Measurements from ENCODE around the gene INPP5A.

INPP5A gene

DNA sequence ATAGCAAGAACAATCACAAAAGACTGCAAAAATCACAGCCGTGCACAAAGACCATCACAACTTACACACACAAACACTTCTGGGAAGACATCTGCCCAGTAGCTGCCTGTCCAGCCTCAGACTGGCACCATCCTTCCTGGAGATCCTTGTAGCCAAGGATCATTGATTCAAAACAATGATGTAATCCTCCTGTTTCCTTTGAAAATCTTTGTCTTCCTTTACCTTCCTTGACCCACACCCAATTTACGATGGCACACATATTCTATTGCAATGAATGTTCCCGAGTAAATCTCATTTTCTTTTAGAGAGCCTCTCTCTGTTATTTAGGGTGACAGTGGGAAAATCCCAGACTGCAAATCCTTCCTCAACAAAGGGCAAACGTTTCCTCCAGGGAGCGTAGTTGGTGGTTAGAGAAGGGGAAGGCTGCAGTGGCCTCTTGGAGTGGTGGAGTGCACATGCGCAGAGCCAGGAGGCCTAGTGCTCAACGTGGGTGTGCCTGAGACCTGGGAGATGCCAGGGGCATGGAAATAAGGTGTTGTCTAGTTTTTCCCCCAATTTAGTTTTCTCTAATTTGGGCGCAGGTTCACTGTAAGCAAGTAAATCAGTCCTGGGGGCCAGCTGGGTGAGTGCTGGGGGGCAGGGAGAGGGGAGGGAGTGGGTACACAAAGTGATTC, 3.1 kb upstream of the INPP5A start:
- peaks cover 11% of the 10 kb centered on the region; the same call in 1 of the 2 replicates for H3K79me2 ChIP-seq (ENCODE audit: low read length)
- H3K4me1 ChIP-seq (ENCODE audit: low read length), result no peaks in the 10 kb centered on the region
- H3K9me3 ChIP-seq (replicated peaks; ENCODE audit: insufficient read depth, low read length), result no peaks in the 10 kb centered on the region
- no peaks in the 10 kb centered on the region for H3K36me3 ChIP-seq (replicated peaks; ENCODE audit: insufficient read depth, low read length)
- no peak overlapping the region for H3K4me3 ChIP-seq (ENCODE audit: low read length)
- H3K27me3 ChIP-seq (replicated peaks; ENCODE audit: insufficient read depth, low read length), result peaks cover 11% of the 10 kb centered on the region
- DNase-seq, result no peak
- no peaks in the 10 kb centered on the region for H3K9me2 ChIP-seq (replicated peaks; ENCODE audit: insufficient read depth, low read length)
- TF ChIP-seq, protein P1, sequence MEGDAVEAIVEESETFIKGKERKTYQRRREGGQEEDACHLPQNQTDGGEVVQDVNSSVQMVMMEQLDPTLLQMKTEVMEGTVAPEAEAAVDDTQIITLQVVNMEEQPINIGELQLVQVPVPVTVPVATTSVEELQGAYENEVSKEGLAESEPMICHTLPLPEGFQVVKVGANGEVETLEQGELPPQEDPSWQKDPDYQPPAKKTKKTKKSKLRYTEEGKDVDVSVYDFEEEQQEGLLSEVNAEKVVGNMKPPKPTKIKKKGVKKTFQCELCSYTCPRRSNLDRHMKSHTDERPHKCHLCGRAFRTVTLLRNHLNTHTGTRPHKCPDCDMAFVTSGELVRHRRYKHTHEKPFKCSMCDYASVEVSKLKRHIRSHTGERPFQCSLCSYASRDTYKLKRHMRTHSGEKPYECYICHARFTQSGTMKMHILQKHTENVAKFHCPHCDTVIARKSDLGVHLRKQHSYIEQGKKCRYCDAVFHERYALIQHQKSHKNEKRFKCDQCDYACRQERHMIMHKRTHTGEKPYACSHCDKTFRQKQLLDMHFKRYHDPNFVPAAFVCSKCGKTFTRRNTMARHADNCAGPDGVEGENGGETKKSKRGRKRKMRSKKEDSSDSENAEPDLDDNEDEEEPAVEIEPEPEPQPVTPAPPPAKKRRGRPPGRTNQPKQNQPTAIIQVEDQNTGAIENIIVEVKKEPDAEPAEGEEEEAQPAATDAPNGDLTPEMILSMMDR (IDR thresholded peaks at IDR 0.05; ENCODE audit: low read length), result no peak
- no peak for TF ChIP-seq EZH2phosphoT487 (IDR thresholded peaks at IDR 0.05; ENCODE audit: low read length)
- no peak for TF ChIP-seq EZH2 (optimal IDR thresholded peaks at IDR 0.05; ENCODE audit: low read depth, low read length)
- no peak overlapping the region for H3K27ac ChIP-seq (ENCODE audit: low read length)
- H3K4me2 ChIP-seq (ENCODE audit: low read depth, low read length), result no peak overlapping the region
- H4K20me1 ChIP-seq (ENCODE audit: insufficient read depth, low read length), result no peaks in the 10 kb centered on the region
- H3K9ac ChIP-seq (ENCODE audit: low read length), result no peak overlapping the region
- no peak overlapping the region for H2AFZ ChIP-seq (ENCODE audit: low read length)
- no peaks in the 10 kb centered on the region for H3F3A ChIP-seq (ENCODE audit: insufficient read depth, low read length)

DNA sequence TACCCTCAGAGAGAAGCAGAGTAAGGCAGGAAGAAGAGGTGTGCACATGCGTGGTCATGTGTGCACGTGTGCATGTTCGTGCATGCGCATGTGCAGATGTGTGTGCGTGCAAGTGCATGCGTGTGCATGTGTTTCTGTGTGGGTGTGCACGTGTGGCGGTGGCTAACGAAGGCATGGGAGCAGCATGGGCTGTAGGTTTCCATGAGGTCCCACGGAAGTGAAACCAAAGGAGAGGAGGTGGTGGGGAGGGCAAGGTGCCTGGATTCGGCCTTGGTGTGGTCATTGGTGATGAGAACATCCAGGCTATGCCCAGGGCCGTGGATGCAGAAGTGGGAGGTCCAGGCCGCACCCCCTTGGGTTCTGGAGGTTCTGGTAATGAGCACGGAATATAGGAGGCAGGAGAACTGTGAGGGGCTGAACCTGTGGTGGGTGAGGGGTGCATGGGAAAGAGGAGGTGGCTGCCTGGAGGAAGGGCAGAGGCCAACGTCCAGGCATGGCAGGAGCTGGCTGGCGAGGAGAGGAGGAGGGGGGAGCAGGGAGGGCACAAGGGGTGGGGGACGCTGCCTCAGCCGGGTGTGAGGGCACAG, 2.4 kb upstream of the INPP5A start:
- no peaks in the 10 kb centered on the region for H3F3A ChIP-seq (ENCODE audit: insufficient read depth, low read length)
- no peak overlapping the region for H3K4me3 ChIP-seq (ENCODE audit: low read length)
- TF ChIP-seq EZH2 (optimal IDR thresholded peaks at IDR 0.05; ENCODE audit: low read depth, low read length), result no peak
- TF ChIP-seq, protein P1 (IDR thresholded peaks at IDR 0.05; ENCODE audit: low read length), result no peak
- no peak for TF ChIP-seq EZH2phosphoT487 (IDR thresholded peaks at IDR 0.05; ENCODE audit: low read length)
- no peak overlapping the region for H2AFZ ChIP-seq (ENCODE audit: low read length)
- no peak for DNase-seq
- no peaks in the 10 kb centered on the region for H3K9me3 ChIP-seq (replicated peaks; ENCODE audit: insufficient read depth, low read length)
- H4K20me1 ChIP-seq (ENCODE audit: insufficient read depth, low read length), result no peaks in the 10 kb centered on the region
- no peak overlapping the region for H3K9ac ChIP-seq (ENCODE audit: low read length)
- no peak overlapping the region for H3K27ac ChIP-seq (ENCODE audit: low read length)
- H3K4me1 ChIP-seq (ENCODE audit: low read length), result no peaks in the 10 kb centered on the region
- H3K9me2 ChIP-seq (replicated peaks; ENCODE audit: insufficient read depth, low read length), result no peaks in the 10 kb centered on the region
- no peak overlapping the region for H3K4me2 ChIP-seq (ENCODE audit: low read depth, low read length)
- H3K79me2 ChIP-seq (ENCODE audit: low read length), result peaks cover 11% of the 10 kb centered on the region; the same call in 1 of the 2 replicates
- H3K36me3 ChIP-seq (replicated peaks; ENCODE audit: insufficient read depth, low read length), result no peaks in the 10 kb centered on the region
- peaks cover 7% of the 10 kb centered on the region for H3K27me3 ChIP-seq (replicated peaks; ENCODE audit: insufficient read depth, low read length)

GRCh38 chr10:132536241-132536876, 1.2 kb upstream of the INPP5A start:
- Histone ChIP-seq H3K79me2 (ENCODE audit: low read length) (peaks cover 14% of the 10 kb centered on the region; the same call in 1 of the 2 replicates), H3K4me2 (ENCODE audit: low read depth, low read length) (peak overlapping the region; percentile 66), H2AFZ (ENCODE audit: low read length) (peak overlapping the region; percentile 65), H3K36me3 (replicated peaks; ENCODE audit: insufficient read depth, low read length) (no peaks in the 10 kb centered on the region), H3K9ac (ENCODE audit: low read length) (peak overlapping the region; percentile 35; the same call in 1 of the 2 replicates), H3K27ac (ENCODE audit: low read length) (no peak overlapping the region), H3K9me2 (replicated peaks; ENCODE audit: insufficient read depth, low read length) (no peaks in the 10 kb centered on the region), H3K4me1 (ENCODE audit: low read length) (no peaks in the 10 kb centered on the region), H3F3A (ENCODE audit: insufficient read depth, low read length) (no peaks in the 10 kb centered on the region), H3K4me3 (ENCODE audit: low read length) (peak overlapping the region; percentile 55), H3K9me3 (replicated peaks; ENCODE audit: insufficient read depth, low read length) (no peaks in the 10 kb centered on the region), H3K27me3 (replicated peaks; ENCODE audit: insufficient read depth, low read length) (no peaks in the 10 kb centered on the region; the same call in 1 of the 2 replicates), H4K20me1 (ENCODE audit: insufficient read depth, low read length) (no peaks in the 10 kb centered on the region)
- no peak for DNase-seq
- no peak for TF ChIP-seq EZH2 (optimal IDR thresholded peaks at IDR 0.05; ENCODE audit: low read depth, low read length)
- TF ChIP-seq, protein P1 (IDR thresholded peaks at IDR 0.05; ENCODE audit: low read length), result no peak
- TF ChIP-seq EZH2phosphoT487 (IDR thresholded peaks at IDR 0.05; ENCODE audit: low read length), result no peak
